IPS DF 6.9 (cell line): ENCODE data around the gene SH2D3C.
A peak's percentile ranks its signal among the peaks of the same experiment; 100 is the strongest.

ENCODE experiments used
- DNase-seq: peaks from one replicate; pipeline ENCODE4 v3.0.0-alpha.2; 2013; ENCODE audit warnings: low read depth, low spot score
- H3K27ac ChIP-seq: one replicate; pipeline ENCODE4 v1.5.1; 2013; ENCODE audit warnings: low read length, control low read depth
- H3K27me3 ChIP-seq: 2 replicates; pipeline ENCODE4 v1.6.1; 2013; ENCODE audit warnings: mild to moderate bottlenecking, low read length; ENCODE audit not compliant: control insufficient read depth, insufficient read depth
- H3K36me3 ChIP-seq: 2 replicates; pipeline ENCODE4 v1.6.1; 2013; ENCODE audit warnings: low read length; ENCODE audit not compliant: control insufficient read depth, insufficient read depth
- H3K4me1 ChIP-seq: 2 replicates; pipeline ENCODE4 v1.6.1; 2013; ENCODE audit warnings: low read length; ENCODE audit not compliant: control insufficient read depth, insufficient read depth
- H3K4me3 ChIP-seq: 2 replicates; pipeline ENCODE4 v1.5.1; 2013; ENCODE audit warnings: mild to moderate bottlenecking, low read length
- H3K9me3 ChIP-seq: 2 replicates; pipeline ENCODE4 v1.6.1; 2013; ENCODE audit warnings: low read length, inconsistent platforms; ENCODE audit not compliant: control insufficient read depth, insufficient read depth
- WGBS: extraction: QIAGEN DNeasy Blood & Tissue Kit; methylation state at CpG from one replicate; pipeline ENCODE4 v1.1.7; 2013; ENCODE audit warnings: mixed read lengths, missing lambda C conversion rate; ENCODE audit not compliant: insufficient read length, insufficient coverage; 5-methylcytosine and 5-hydroxymethylcytosine counted together

The SH2D3C gene

DNA sequence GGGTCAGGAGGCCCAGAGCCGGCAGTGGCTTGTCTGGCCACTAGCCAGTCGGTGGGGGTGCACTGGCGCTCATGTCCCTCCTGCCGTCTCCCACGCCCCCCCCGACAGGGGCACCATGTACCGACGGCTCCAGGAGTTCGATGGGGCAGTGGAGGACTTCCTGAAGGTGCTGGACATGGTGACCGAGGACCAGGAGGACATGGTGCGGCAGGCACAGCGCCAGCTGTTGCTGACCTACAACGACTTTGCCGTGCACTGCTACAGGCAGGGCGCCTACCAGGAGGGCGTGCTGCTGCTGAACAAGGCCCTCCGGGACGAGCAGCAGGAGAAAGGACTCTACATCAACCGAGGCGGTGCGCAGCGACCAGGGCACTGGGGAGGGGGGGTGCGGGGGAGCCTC is 54.5 kb downstream of the SH2D3C start:
- no peaks in the 10 kb centered on the region for H3K27me3 ChIP-seq
- no peak overlapping the region for H3K4me3 ChIP-seq
- H3K27ac ChIP-seq: no peak overlapping the region
- no CpG with 5 or more reads among the region's 23 CpGs for WGBS
- H3K4me1 ChIP-seq: no peaks in the 10 kb centered on the region
- DNase-seq: no peak
- no peaks in the 10 kb centered on the region for H3K9me3 ChIP-seq
- H3K36me3 ChIP-seq: no peaks in the 10 kb centered on the region

DNA sequence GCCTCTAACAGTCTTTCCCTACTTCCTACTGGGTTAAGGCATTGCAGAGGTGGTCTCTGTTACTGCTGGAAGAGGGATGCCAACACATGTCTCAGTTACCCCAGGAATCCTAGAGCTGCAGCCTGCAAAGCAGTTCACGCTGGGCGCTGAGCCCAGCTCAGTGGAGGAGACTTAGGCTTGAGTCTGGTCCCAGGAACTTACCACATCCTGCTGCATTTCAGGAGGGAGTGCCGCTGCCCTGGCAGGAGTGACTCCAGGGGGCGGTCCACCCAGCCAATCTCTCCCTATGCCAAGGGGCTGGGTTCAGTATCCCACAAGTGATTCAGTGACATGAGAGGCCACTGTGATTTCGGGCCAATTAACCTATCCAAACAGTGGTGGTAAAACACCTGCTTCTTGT is 55.0 kb downstream of the SH2D3C start:
- Histone ChIP-seq H3K4me1 (no peaks in the 10 kb centered on the region), H3K36me3 (no peaks in the 10 kb centered on the region), H3K27ac (no peak overlapping the region), H3K27me3 (no peaks in the 10 kb centered on the region), H3K4me3 (no peak overlapping the region), H3K9me3 (no peaks in the 10 kb centered on the region)
- no CpG with 5 or more reads among the region's 5 CpGs for WGBS
- DNase-seq: no peak

DNA sequence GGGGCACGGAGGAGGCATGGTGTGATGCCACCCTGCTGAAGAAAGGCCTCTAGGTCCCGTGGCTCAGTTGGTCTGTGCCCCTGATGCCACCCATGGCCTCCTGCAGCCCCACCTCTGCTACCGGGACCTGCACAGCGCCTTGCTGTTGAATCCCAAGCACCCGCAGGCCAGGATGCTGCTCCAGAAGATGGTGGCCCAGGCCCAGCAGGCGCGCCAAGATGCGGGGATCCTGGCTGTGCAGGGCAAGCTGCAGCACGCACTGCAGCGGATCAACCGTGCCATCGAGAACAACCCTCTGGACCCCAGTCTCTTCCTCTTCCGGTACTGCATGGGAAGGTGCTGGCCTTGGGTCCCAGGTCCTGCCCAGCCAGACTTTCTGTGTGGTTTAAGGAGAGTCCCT is 55.5 kb downstream of the SH2D3C start:
- Histone ChIP-seq H3K9me3 (no peaks in the 10 kb centered on the region), H3K36me3 (no peaks in the 10 kb centered on the region), H3K4me1 (no peaks in the 10 kb centered on the region), H3K27ac (no peak overlapping the region), H3K27me3 (no peaks in the 10 kb centered on the region), H3K4me3 (no peak overlapping the region)
- no CpG with 5 or more reads among the region's 13 CpGs for WGBS
- DNase-seq: no peak

DNA sequence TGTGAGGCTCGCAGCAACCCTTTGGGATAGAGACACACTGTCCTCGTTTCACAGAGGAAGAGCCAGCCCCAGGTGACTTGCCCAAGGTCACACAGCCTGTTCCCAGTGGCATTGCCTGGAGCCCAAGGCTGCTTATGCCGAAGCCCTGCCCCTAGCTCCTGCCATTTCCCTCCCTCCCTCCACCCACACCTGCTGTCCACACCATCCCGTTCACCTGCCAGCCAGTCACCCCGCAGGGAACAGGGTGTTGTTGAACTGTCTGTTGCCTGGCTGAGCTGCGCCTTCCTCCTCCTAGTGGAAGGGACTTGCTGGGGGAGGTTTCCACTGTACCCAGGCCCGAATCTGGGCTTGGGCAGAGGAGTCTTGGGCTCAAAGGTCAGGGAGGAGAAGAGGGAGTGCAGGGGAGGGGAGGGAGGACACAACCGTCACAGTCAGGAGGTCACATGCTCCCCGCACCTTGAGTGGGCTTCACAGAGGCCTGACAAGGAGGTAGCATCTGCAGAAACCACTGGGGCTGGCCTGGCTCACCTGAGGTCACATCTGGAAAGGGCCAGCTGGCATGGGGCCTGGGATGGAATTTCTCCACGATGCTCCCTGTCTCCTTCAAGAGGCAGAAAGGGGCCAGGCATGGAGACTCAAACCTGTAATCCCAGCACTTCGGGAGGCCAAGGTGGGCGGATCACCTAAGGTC is 56.3 kb downstream of the SH2D3C start:
- H3K27ac ChIP-seq: no peak overlapping the region
- DNase-seq: no peak

DNA sequence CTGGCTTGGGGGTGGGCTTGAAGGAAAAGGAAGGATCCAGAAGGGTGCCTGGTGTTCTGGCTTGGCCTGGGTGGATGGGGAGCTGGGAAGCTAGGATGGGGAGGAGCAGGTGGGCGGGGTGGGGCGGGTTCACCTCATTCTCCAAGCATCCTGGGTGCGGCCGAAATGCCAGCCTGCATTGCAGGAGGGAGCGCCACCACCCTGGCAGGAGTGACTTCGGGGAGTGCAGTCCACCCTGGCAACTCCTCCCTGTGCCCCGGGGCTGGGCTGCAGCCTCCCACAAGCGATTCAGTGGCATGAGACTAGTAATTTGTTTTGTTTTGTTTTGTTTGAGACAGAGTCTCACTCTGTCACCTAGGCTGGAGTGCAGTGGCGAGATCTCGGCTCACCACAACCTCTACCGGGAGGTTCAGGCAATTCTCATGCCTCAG is 57.1 kb downstream of the SH2D3C start:
- WGBS: no CpG with 5 or more reads among the region's 11 CpGs

More for the DNA sequence above, 56.3 kb downstream of the SH2D3C start:
- Histone ChIP-seq H3K9me3 (no peaks in the 10 kb centered on the region), H3K36me3 (no peaks in the 10 kb centered on the region), H3K4me3 (no peak overlapping the region), H3K4me1 (no peaks in the 10 kb centered on the region), H3K27me3 (no peaks in the 10 kb centered on the region)
- WGBS: no CpG with 5 or more reads among the region's 12 CpGs

DNA sequence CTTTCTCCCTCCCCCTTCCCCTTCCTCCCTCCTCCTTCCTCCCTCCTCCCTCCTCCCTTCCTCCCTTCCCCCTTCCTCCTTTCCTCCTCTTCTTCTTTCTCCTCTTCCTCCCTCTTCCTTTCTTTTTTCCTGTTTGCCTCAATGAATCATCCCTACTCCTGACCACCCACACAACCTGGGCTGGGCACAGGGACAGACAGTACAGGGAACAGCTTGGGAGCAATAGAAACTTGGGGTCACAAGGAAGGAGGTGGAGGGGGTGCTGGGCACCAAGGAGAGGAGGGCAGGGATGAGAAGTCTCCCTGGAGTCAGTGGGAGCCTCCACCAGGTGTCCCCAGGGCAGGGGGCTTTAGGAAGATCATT is 57.6 kb downstream of the SH2D3C start:
- no peaks in the 10 kb centered on the region for H3K27me3 ChIP-seq
- no peaks in the 10 kb centered on the region for H3K9me3 ChIP-seq
- H3K4me3 ChIP-seq: no peak overlapping the region
- no peaks in the 10 kb centered on the region for H3K4me1 ChIP-seq
- no peak overlapping the region for H3K27ac ChIP-seq
- H3K36me3 ChIP-seq: no peaks in the 10 kb centered on the region
- DNase-seq: no peak

More for the DNA sequence above, 57.1 kb downstream of the SH2D3C start:
- H3K27me3 ChIP-seq: no peaks in the 10 kb centered on the region
- no peaks in the 10 kb centered on the region for H3K36me3 ChIP-seq
- H3K4me1 ChIP-seq: no peaks in the 10 kb centered on the region
- H3K27ac ChIP-seq: no peak overlapping the region
- H3K9me3 ChIP-seq: no peaks in the 10 kb centered on the region
- DNase-seq: no peak
- H3K4me3 ChIP-seq: no peak overlapping the region

DNA sequence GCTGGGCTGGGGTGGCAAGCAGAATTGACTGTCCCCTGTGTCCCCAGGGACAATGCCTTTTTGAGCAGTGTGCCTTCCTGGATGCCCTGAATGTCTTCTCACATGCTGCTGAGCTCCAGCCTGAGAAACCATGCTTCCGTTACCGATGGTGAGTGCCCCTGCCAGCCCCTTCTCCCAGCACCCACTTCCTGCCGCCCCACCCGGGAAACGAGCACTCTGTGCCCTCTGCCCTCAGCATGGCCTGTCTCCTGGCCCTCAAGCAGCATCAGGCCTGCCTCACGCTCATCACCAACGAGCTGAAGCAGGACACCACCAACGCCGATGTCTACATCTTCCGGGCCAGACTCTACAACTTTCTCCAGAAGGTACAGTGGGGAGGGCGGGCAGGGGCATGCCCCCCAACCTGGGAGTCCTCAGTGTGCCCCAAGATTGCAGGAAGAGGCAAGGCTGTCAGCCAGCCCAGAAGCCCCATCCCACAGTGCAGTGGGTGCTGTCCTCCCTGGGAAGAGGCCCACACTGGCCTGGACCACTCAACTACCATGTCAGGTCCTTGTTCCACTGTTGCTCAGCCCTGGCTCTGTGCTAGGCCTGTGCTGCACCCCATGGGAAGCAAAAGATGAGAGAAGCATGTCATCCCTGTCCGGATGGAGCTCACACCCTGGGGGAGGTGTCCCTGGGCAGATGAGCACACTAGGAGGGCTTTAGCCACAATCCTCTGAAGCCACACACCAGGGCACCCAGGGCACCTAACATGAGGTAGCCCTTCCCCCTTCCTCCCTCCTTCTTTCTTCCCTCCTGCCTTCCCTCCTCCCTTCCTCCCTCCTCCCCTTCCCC is 58.2 kb downstream of the SH2D3C start:
- Histone ChIP-seq H3K36me3 (no peaks in the 10 kb centered on the region), H3K27me3 (no peaks in the 10 kb centered on the region), H3K4me3 (no peak overlapping the region), H3K27ac (no peak overlapping the region), H3K9me3 (no peaks in the 10 kb centered on the region), H3K4me1 (no peaks in the 10 kb centered on the region)
- no peak for DNase-seq
- WGBS: no CpG with 5 or more reads among the region's 12 CpGs

DNA sequence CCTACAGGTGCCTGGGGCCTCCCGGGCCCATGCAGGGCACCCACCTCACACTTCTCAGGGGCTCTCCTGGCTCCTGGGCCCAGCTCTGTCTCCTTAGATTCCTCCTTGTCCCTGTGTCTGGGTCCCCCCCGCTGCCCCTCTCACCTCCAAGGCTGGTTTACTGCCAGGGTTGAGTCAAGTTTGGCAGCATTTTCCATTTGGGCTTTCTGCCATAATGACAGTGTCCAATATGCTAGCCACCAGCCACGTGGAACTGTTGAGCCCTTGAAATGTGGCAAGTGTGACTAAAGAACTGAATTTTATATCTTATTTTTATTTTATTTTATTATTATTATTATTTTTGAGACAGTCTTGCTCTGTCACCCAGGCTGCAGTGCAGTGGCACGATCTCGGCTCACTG is 60.7 kb downstream of the SH2D3C start:
- Histone ChIP-seq H3K4me3 (no peak overlapping the region), H3K36me3 (no peaks in the 10 kb centered on the region), H3K27ac (no peak overlapping the region), H3K4me1 (0 out of 2 replicates have a peak, but pooled peaks cover 2% of the 10 kb centered on the region), H3K27me3 (no peaks in the 10 kb centered on the region), H3K9me3 (no peaks in the 10 kb centered on the region)
- DNase-seq: no peak
- WGBS: no CpG with 5 or more reads among the region's 5 CpGs

DNA sequence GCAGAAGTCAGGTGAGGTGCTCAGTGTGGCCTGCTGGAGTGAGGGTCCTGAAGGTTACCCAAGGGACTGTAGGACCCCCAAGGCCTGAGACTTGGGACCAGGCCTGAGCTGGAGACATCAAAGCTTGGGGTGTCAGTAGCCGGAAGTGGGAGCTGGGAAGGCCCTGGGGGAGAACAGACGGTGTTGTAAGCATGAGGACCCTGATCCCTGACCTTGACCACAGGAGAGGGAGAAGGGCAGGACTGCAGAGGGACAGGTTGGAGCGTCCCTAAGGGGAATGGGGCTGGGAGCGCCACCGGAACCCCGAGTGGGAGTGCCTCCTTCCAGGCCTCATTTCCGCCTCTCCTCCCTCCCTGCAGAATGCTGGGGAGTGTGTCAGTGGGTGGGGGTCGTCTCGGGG is 62.1 kb downstream of the SH2D3C start:
- WGBS: no CpG with 5 or more reads among the region's 9 CpGs
- Histone ChIP-seq H3K4me1 (0 out of 2 replicates have a peak, but pooled peaks cover 4% of the 10 kb centered on the region), H3K9me3 (no peaks in the 10 kb centered on the region), H3K27ac (no peak overlapping the region), H3K27me3 (no peaks in the 10 kb centered on the region), H3K36me3 (no peaks in the 10 kb centered on the region), H3K4me3 (no peak overlapping the region)
- no peak for DNase-seq

DNA sequence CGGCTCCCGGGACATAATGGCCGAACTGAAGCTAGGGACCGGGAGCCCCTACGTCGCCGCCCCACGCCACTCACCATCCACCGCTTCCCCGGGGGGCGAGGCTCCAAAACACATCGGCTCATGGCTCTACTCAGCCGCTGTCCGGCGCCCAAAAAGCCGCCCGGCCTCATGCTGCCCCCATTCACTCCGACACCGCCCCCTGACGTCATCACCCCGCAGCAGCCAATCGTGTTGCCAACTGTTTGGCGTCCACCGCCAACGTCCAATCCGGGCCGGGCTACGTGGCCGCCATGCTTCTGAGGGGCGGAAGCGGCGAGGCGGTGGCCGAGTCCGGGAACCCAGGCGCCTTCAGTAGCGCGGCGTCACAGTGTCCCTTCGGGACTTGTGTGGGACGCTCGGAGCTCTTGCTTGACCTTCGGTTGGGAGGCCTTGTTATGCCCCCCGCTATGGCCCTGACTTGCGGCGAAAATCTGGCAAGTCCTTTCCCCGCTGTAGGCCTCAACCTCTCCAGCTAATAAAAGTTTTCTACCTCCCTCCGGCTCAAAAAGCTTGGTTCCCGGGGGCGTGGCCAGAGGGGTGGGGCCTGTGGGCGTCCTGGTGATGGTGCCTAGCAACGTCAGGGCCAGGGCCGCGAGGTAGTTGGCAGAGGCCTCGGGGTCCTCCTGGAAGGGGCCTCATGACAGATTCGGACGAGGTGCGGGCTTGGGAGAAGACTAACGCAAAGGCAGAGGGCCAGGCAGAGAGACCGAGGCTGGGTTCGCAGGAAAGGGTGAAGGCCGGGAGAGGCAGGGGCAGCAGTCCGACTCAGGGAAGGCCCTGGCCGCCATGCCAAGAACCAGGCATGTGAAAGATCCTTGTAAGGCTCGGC is 62.8 kb downstream of the SH2D3C start, which contains the start of the genes PTRH1 and TTC16:
Gene PTRH1 (minus strand): TSS at position 194 of the 868 bp plus-strand sequence. CDS start 24 bp downstream, at position 170.
Gene TTC16 (plus strand): TSS at position 610 of the 868 bp plus-strand sequence. CDS start 67 bp downstream, at position 677.
- H3K9me3 ChIP-seq: no peaks in the 10 kb centered on the region
- H3K4me3 ChIP-seq: peak within 1 kb of the TSS; percentile 61; the same call in 1 of the 2 replicates
- no peaks in the 10 kb centered on the region for H3K36me3 ChIP-seq
- 0 out of 2 replicates have a peak, but pooled peaks cover 4% of the 10 kb centered on the region for H3K4me1 ChIP-seq
- H3K27me3 ChIP-seq: no peaks in the 10 kb centered on the region
- H3K27ac ChIP-seq: no peak within 1 kb of the TSS
- DNase-seq: peak; percentile 92
- no CpG with 5 or more reads among the region's 65 CpGs for WGBS
